GM18498 (cell line): ENCODE data around the gene SNX14.
"Not testable (repeated sequence)": the region's sequence is repeated elsewhere in the genome, so short reads cannot be mapped to it uniquely, and the experiment has no call there.

Source experiments
- ATAC-seq: cut with Tn5 transposase; IDR thresholded peaks from one replicate; pipeline ENCODE4 v1.9.1; 2021; ENCODE audit warnings: mild to moderate bottlenecking, moderate library complexity; ENCODE audit not compliant: unreplicated experiment

Gene SNX14

GRCh38 chr6:85585741-85586140 is 7.9 kb downstream of the SNX14 start:
- ATAC-seq, result no peak

GRCh38 chr6:85582832-85583231 is 10.8 kb downstream of the SNX14 start:
- not testable (repeated sequence) for ATAC-seq

GRCh38 chr6:85581572-85581971 is 12.1 kb downstream of the SNX14 start:
- no peak for ATAC-seq

GRCh38 chr6:85580878-85581267 is 12.8 kb downstream of the SNX14 start:
- peak; percentile 83 for ATAC-seq

GRCh38 chr6:85580118-85580877 is 13.4 kb downstream of the SNX14 start:
- peak; percentile 13 for ATAC-seq

- no peak for ATAC-seq
These were observed 14.1 kb downstream of the SNX14 start for GRCh38 chr6:85579581-85579980.

GRCh38 chr6:85576476-85576875 is 17.2 kb downstream of the SNX14 start:
- no peak for ATAC-seq

- ATAC-seq, result peak; percentile 41
These were observed 18.6 kb downstream of the SNX14 start for GRCh38 chr6:85574932-85575598.

- no peak for ATAC-seq
These were observed 24.3 kb downstream of the SNX14 start for GRCh38 chr6:85569323-85569722.

GRCh38 chr6:85568411-85568810 is 25.2 kb downstream of the SNX14 start:
- ATAC-seq, result no peak

GRCh38 chr6:85565736-85566135 is 27.9 kb downstream of the SNX14 start:
- ATAC-seq, result no peak

- ATAC-seq, result not testable (repeated sequence)
These were observed 29.4 kb downstream of the SNX14 start for GRCh38 chr6:85564223-85564622.

GRCh38 chr6:85561750-85562357 is 31.8 kb downstream of the SNX14 start:
- ATAC-seq, result no peak

- peak; percentile 97 for ATAC-seq
These were observed 36.5 kb downstream of the SNX14 start for GRCh38 chr6:85556992-85557668.

GRCh38 chr6:85552652-85553051 is 41.0 kb downstream of the SNX14 start:
- ATAC-seq, result no peak

GRCh38 chr6:85551264-85551663 is 42.4 kb downstream of the SNX14 start:
- ATAC-seq, result no peak

- no peak for ATAC-seq
These were observed 45.9 kb downstream of the SNX14 start for GRCh38 chr6:85547719-85548118.

- no peak for ATAC-seq
These were observed 48.9 kb downstream of the SNX14 start for GRCh38 chr6:85544776-85545175.

- no peak for ATAC-seq
These were observed 56.6 kb downstream of the SNX14 start for GRCh38 chr6:85537055-85537494.

- ATAC-seq, result not testable (repeated sequence)
These were observed 69.4 kb downstream of the SNX14 start for GRCh38 chr6:85524281-85524680.

- ATAC-seq, result no peak
These were observed 77.5 kb downstream of the SNX14 start for GRCh38 chr6:85516168-85516567.
